A549 (cell line): ENCODE data around the gene PRPF8. TPM values are rescaled to one million over a fixed set of nuclear protein-coding genes. Genes with fewer than 3 reads are reported as not detected.

Source experiments
- ATAC-seq, 2 experiments: fragments of 200-7000 bp in 1 of 2; fragments of >200 bp in 1 of 2; cut with Nextera tagmentation in 1 of 2; cut with Tn5 transposase in 1 of 2; 3 replicates each; pipeline versions ENCODE4 v1.8.0 to v1.9.1; 2018 to 2020; ENCODE audit warnings: mild to moderate bottlenecking in 1 of 2, moderate library complexity in 1 of 2
- CTCF ChIA-PET: fragments of 300-600 bp; sonication (Branson Sonifier 250); formaldehyde crosslinking; extraction: SDS; loops from one replicate; lab custom pipeline; 2021; ENCODE audit warnings: antibody characterized with exemption, inconsistent platforms; lab: Yijun Ruan, JAX
- POLR2A ChIA-PET: fragments of 350-600 bp; formaldehyde crosslinking; extraction: SDS; loops from one replicate; lab custom pipeline; 2021; ENCODE audit warnings: antibody characterized with exemption, inconsistent platforms; lab: Yijun Ruan, JAX
- DNase-seq, 2 experiments: peaks; one replicate each; pipeline versions ENCODE4 v3.0.0 to v3.0.0-alpha.2; 2011 to 2016; ENCODE audit warnings: low read depth in 1 of 2, low spot score in 1 of 2
- FAIRE-seq: peaks from 2 replicates; lab custom pipeline; 2011; peaks lifted over from hg19 to GRCh38; lab: Jason Lieb, UNC
- H3K27ac ChIP-seq, 2 experiments: fragments of >200 bp; sonication (Bioruptor Twin); formaldehyde crosslinking; 3 replicates each; pipeline ENCODE4 v1.5.1; 2016 to 2017
- H3K4me1 ChIP-seq: fragments of >200 bp; sonication (Bioruptor Twin); formaldehyde crosslinking; 3 replicates; pipeline ENCODE4 v1.6.1; 2016
- H3K4me2 ChIP-seq: fragments of >200 bp; sonication (Bioruptor Twin); formaldehyde crosslinking; 3 replicates; pipeline ENCODE4 v1.6.1; 2016
- H3K4me3 ChIP-seq: fragments of >200 bp; sonication (Bioruptor Twin); formaldehyde crosslinking; 3 replicates; pipeline ENCODE4 v1.5.1; 2016
- H3K9me3 ChIP-seq: fragments of >200 bp; sonication (Bioruptor Twin); formaldehyde crosslinking; 3 replicates; pipeline ENCODE4 v1.6.1; 2016
- BCL3 ChIP-seq: fragments of >200 bp; sonication (Bioruptor Twin); formaldehyde crosslinking; IDR thresholded peaks from 3 replicates; pipeline ENCODE4 v1.6.1; 2016
- CBX8 ChIP-seq: fragments of 200-600 bp; sonication (generic); IDR thresholded peaks from 2 replicates; pipeline ENCODE4 v1.6.1; 2016
- CEBPB ChIP-seq, 2 experiments: fragments of >200 bp in 1 of 2; sonication (Bioruptor Twin) in 1 of 2; formaldehyde crosslinking in 1 of 2; IDR thresholded peaks; 2 replicates each; pipeline ENCODE4 v1.6.1; 2012 to 2016
- CHD2 ChIP-seq: fragments of 150-350 bp; IDR thresholded peaks from 2 replicates; pipeline ENCODE4 v1.6.1; 2014; ENCODE audit warnings: low read length; ENCODE audit not compliant: partially characterized antibody
- CTCF ChIP-seq: fragments of >200 bp; sonication (Bioruptor Twin); formaldehyde crosslinking; IDR thresholded peaks from 3 replicates; pipeline ENCODE4 v1.5.1; 2016
- ELK1 ChIP-seq: fragments of 150-350 bp; IDR thresholded peaks from 2 replicates; pipeline ENCODE4 v1.6.1; 2014; ENCODE audit warnings: low read depth, mild to moderate bottlenecking, low read length
- EP300 ChIP-seq, 2 experiments: fragments of >200 bp; sonication (Bioruptor Twin); formaldehyde crosslinking; IDR thresholded peaks; 2 replicates in 1 of 2; 3 replicates in 1 of 2; pipeline ENCODE4 v1.6.1; 2016 to 2017
- FOSL2 ChIP-seq, 2 experiments: fragments of 450-650 bp in 1 of 2; fragments of >200 bp in 1 of 2; sonication (Bioruptor Twin) in 1 of 2; formaldehyde crosslinking; IDR thresholded peaks; 2 replicates each; pipeline versions ENCODE4 v1.5.0 to v1.6.1; 2016 to 2020; ENCODE audit warnings: mild to moderate bottlenecking in 1 of 2, moderate library complexity in 1 of 2
- FOXS1 ChIP-seq: fragments of 250-450 bp; sonication (Bioruptor Pico); IDR thresholded peaks from 2 replicates; pipeline ENCODE4 v1.5.0; 2020; ENCODE audit warnings: mild to moderate bottlenecking, moderate library complexity
- HDAC2 ChIP-seq: fragments of 200-600 bp; sonication (generic); IDR thresholded peaks from 2 replicates; pipeline ENCODE4 v1.6.1; 2016
- HES2 ChIP-seq: fragments of >200 bp; sonication (Bioruptor Twin); formaldehyde crosslinking; IDR thresholded peaks from 2 replicates; pipeline ENCODE4 v1.6.1; 2016
- HOXA7 ChIP-seq: fragments of 250-450 bp; sonication (Bioruptor Pico); IDR thresholded peaks from 2 replicates; pipeline ENCODE4 v1.5.0; 2020; ENCODE audit warnings: mild to moderate bottlenecking, moderate library complexity
- HOXB13 ChIP-seq: fragments of 250-450 bp; sonication (Bioruptor Pico); IDR thresholded peaks from 2 replicates; pipeline ENCODE4 v1.5.0; 2020; ENCODE audit warnings: low read depth, mild to moderate bottlenecking, moderate library complexity
- JUN ChIP-seq, 2 experiments: fragments of >200 bp; sonication (Bioruptor Twin); formaldehyde crosslinking; IDR thresholded peaks; 2 replicates in 1 of 2; 3 replicates in 1 of 2; pipeline ENCODE4 v1.6.1; 2016 to 2017
- JUNB ChIP-seq: fragments of >200 bp; sonication (Bioruptor Twin); formaldehyde crosslinking; IDR thresholded peaks from 2 replicates; pipeline ENCODE4 v1.6.1; 2016
- KDM5A ChIP-seq: fragments of 200-600 bp; sonication (generic); IDR thresholded peaks from 2 replicates; pipeline ENCODE4 v1.6.1; 2016; ENCODE audit warnings: antibody characterized with exemption, mild to moderate bottlenecking
- MYC ChIP-seq: IDR thresholded peaks from 2 replicates; pipeline ENCODE4 v1.6.1; 2012; ENCODE audit warnings: mild to moderate bottlenecking, inconsistent platforms, low read length, improper control_type of control experiment, borderline replicate concordance
- PBX3 ChIP-seq: IDR thresholded peaks from 2 replicates; pipeline ENCODE4 v1.6.1; 2012
- REST ChIP-seq: fragments of 200-600 bp; sonication (generic); IDR thresholded peaks from 2 replicates; pipeline ENCODE4 v1.6.1; 2016; ENCODE audit warnings: antibody characterized with exemption, mild to moderate bottlenecking, moderate library complexity
- RNF2 ChIP-seq: fragments of 200-600 bp; sonication (generic); IDR thresholded peaks from 2 replicates; pipeline ENCODE4 v1.6.1; 2016; ENCODE audit warnings: low read depth, mild to moderate bottlenecking, antibody characterized with exemption, moderate library complexity, borderline replicate concordance
- USF2 ChIP-seq: fragments of 450-650 bp; IDR thresholded peaks from 2 replicates; pipeline ENCODE4 v1.6.1; 2014; ENCODE audit warnings: antibody characterized with exemption
- ZFP36 ChIP-seq: fragments of 450-650 bp; IDR thresholded peaks from 2 replicates; pipeline ENCODE4 v1.6.1; 2014; ENCODE audit warnings: borderline replicate concordance; ENCODE audit not compliant: partially characterized antibody
- ZNF302 ChIP-seq: fragments of 250-450 bp; sonication (Bioruptor Pico); IDR thresholded peaks from 2 replicates; pipeline ENCODE4 v1.9.0; 2021; ENCODE audit warnings: inconsistent platforms, mild to moderate bottlenecking, moderate library complexity
- WGBS: methylation state at CpG from one replicate; pipeline ENCODE4 v1.1.6; 2017; ENCODE audit errors: missing lambda C conversion rate; 5-methylcytosine and 5-hydroxymethylcytosine counted together
- polyA plus RNA-seq, 4 experiments: library from polyadenylated mRNA; depleted of rRNA in 3 of 4; stranded (reverse); fragments of >200 nt; fragmentation: RNase III in 1 of 4; extraction: RNeasy Plus Mini Kit Qiagen cat#74134 plus additional on column Dnase treatment in 1 of 4; gene quantifications; 2 replicates in 3 of 4; 3 replicates in 1 of 4; pipeline ENCODE4 v1.2.3, GENCODE V29; 2011 to 2017

Gene PRPF8
- polyA plus RNA-seq, 2 of the 4 experiments (the other 2 are of a cell fraction) = 234 to 263 TPM

- TF ChIP-seq REST (peak; percentile 6; the same call in 1 of the 2 replicates), ZFP36 (no peak), CHD2 (peak; percentile 14), BCL3 (peak; percentile 42; the same call in 1 of the 3 replicates), PBX3 (no peak; the same call in 1 of the 2 replicates), ZNF302 (CRISPR knock-in tag) (no peak), HES2 (no peak), JUN (IDR thresholded peaks at IDR 0.05) (no peak), HDAC2 (no peak), HOXA7 (CRISPR knock-in tag) (peak; percentile 83), FOXS1 (CRISPR knock-in tag) (0 out of 2 replicates have a peak, but pooled peaks have one; percentile 66), EP300 (IDR thresholded peaks at IDR 0.05) (no peak)
Measured at GRCh38 chr17:1714980-1715802, 30.5 kb upstream of the PRPF8 start (continued).

GRCh38 chr17:1714427-1714979 is 29.8 kb upstream of the PRPF8 start:
- WGBS = under 1% methylated on average over 14 of the region's 19 CpGs
- CTCF ChIA-PET = interaction anchor here (0.7 to 23.8 kb wide), 22 partner anchors 9 to 349 kb away, joined by 3 to 591 read pairs (median 6); partner anchors contain the start of genes RILP, SCARF1, SERPINF1 and SLC43A2
- ATAC-seq (peak; percentile 25 to 57), FAIRE-seq (peak; percentile 46), DNase-seq (peak; percentile 95 to 97)
- no peaks in the 10 kb centered on the region for H3K9me3 ChIP-seq
- H3K27ac ChIP-seq = peak overlapping the region; percentile 93 to 95
- POLR2A ChIA-PET = interaction anchor here (0.7 to 3.4 kb wide), 8 partner anchors 9 to 656 kb away, joined by 3 to 13 read pairs (median 4); partner anchors contain the start of genes PRPF8 and RILP
- peak overlapping the region; percentile 87 for H3K4me3 ChIP-seq
- H3K4me1 ChIP-seq = peaks cover 51% of the 10 kb centered on the region
- H3K4me2 ChIP-seq = peak overlapping the region; percentile 99
- TF ChIP-seq FOSL2 (IDR thresholded peaks at IDR 0.05) = no peak
- peak; percentile 75 for TF ChIP-seq FOSL2 (CRISPR knock-in tag; IDR thresholded peaks at IDR 0.05)
- TF ChIP-seq KDM5A = no peak
- TF ChIP-seq MYC = 0 out of 2 replicates have a peak, but pooled peaks have one; percentile 79
- no peak for TF ChIP-seq USF2
- TF ChIP-seq JUNB = no peak
- TF ChIP-seq CTCF = no peak
- TF ChIP-seq RNF2 = no peak
- TF ChIP-seq CBX8 = no peak
- TF ChIP-seq HOXB13 (CRISPR knock-in tag) = no peak
- peak in 1 of 2 experiments; percentile 41; a peak in 1 of 5 replicates for TF ChIP-seq EP300 (IDR thresholded peaks at IDR 0.05)
- no peak for TF ChIP-seq ELK1
- peak in 1 of 2 experiments; percentile 24; a peak in 1 of 4 replicates for TF ChIP-seq CEBPB (IDR thresholded peaks at IDR 0.05)
